Loucy (cell line): ENCODE data around the gene DGKI.

Experiments used
- H2AFZ ChIP-seq: fragments of 200-600 bp; sonication (generic); 2 replicates; pipeline ENCODE4 v1.6.0; 2016; ENCODE audit warnings: antibody characterized with exemption, mild to moderate bottlenecking, low read length, moderate library complexity
- H3F3A ChIP-seq: fragments of 200-600 bp; 2 replicates; pipeline ENCODE4 v1.6.0; 2016; ENCODE audit warnings: antibody characterized with exemption, low read depth, mild to moderate bottlenecking
- H3K27me3 ChIP-seq: fragments of 200-600 bp; sonication (generic); 2 replicates; pipeline ENCODE4 v1.6.1; 2014; ENCODE audit warnings: low read length, mild to moderate bottlenecking; ENCODE audit not compliant: insufficient read depth, poor library complexity, severe bottlenecking
- H3K36me3 ChIP-seq: fragments of 200-600 bp; sonication (generic); 2 replicates; pipeline ENCODE4 v1.6.1; 2016; ENCODE audit warnings: low read length; ENCODE audit not compliant: insufficient read depth
- H3K4me1 ChIP-seq: fragments of 200-600 bp; sonication (generic); 2 replicates; pipeline ENCODE4 v1.5.1; 2014; ENCODE audit warnings: low read length, mild to moderate bottlenecking; ENCODE audit not compliant: insufficient read depth, poor library complexity, severe bottlenecking
- H3K4me2 ChIP-seq: fragments of 200-600 bp; sonication (generic); 2 replicates; pipeline ENCODE4 v1.6.0; 2014; ENCODE audit warnings: antibody characterized with exemption, low read length, low read depth, mild to moderate bottlenecking; ENCODE audit not compliant: poor library complexity, severe bottlenecking
- H3K4me3 ChIP-seq: fragments of 200-600 bp; sonication (generic); 2 replicates; pipeline ENCODE4 v1.5.1; 2014; ENCODE audit warnings: low read length, mild to moderate bottlenecking, mixed read lengths; ENCODE audit not compliant: poor library complexity, severe bottlenecking
- H3K79me2 ChIP-seq: fragments of 200-600 bp; sonication (generic); 2 replicates; pipeline ENCODE4 v1.6.1; 2014; ENCODE audit warnings: low read length; ENCODE audit not compliant: insufficient read depth
- H3K9ac ChIP-seq: fragments of 200-600 bp; sonication (generic); 2 replicates; pipeline ENCODE4 v1.6.0; 2014; ENCODE audit warnings: mild to moderate bottlenecking, low read depth, low read length, moderate library complexity; ENCODE audit not compliant: poor library complexity, severe bottlenecking
- H3K9me2 ChIP-seq: fragments of 200-600 bp; sonication (generic); replicated peaks from 2 replicates; pipeline ENCODE4 v1.6.1; 2016; ENCODE audit warnings: low read depth, low read length, mixed read lengths
- H3K9me3 ChIP-seq: fragments of 200-600 bp; sonication (generic); 2 replicates; pipeline ENCODE4 v1.6.1; 2014; ENCODE audit warnings: mild to moderate bottlenecking, antibody characterized with exemption, low read length, low read depth; ENCODE audit not compliant: insufficient read depth
- H4K20me1 ChIP-seq: fragments of 200-600 bp; sonication (generic); 2 replicates; pipeline ENCODE4 v1.6.0; 2014; ENCODE audit warnings: antibody characterized with exemption, low read length, mild to moderate bottlenecking; ENCODE audit not compliant: insufficient read depth, poor library complexity, severe bottlenecking
- EZH2phosphoT487 ChIP-seq: fragments of 200-600 bp; IDR thresholded peaks from 2 replicates; pipeline ENCODE4 v1.6.1; 2018; ENCODE audit warnings: antibody characterized with exemption, mild to moderate bottlenecking, moderate library complexity, borderline replicate concordance
- TF ChIP-seq, protein P1 (sequence below): fragments of 200-600 bp; sonication (generic); conservative IDR thresholded peaks from 2 replicates; pipeline ENCODE4 v1.5.1; 2014; ENCODE audit warnings: mild to moderate bottlenecking, antibody characterized with exemption, low read length

The DGKI gene

DNA sequence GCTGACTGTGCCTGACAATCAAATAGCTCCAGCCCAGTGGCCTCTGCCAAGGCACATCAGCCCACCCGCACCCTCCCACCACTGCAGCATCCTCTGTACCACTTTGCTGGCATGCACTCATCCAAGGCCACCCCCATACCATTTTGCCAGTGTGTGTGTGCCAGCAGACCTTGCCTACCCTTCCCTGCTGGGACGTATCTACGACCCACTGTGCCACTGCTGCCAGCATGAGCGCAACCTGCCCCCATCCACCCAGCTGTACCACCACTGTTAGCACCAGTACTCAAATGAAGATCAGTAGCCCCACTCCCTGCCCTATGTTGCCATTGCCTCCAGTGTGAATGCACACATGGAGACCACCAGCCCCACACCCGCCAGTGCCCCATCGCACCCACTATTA is 353.9 kb downstream of the DGKI start:
- no peak overlapping the region for H2AFZ ChIP-seq
- H3K9me2 ChIP-seq, result no peaks in the 10 kb centered on the region
- H3K4me2 ChIP-seq, result no peak overlapping the region
- no peaks in the 10 kb centered on the region for H3K36me3 ChIP-seq
- no peaks in the 10 kb centered on the region for H3K27me3 ChIP-seq
- 0 out of 2 replicates have a peak, but pooled peaks cover 3% of the 10 kb centered on the region for H3K9me3 ChIP-seq
- no peak for TF ChIP-seq EZH2phosphoT487
- TF ChIP-seq, protein P1, sequence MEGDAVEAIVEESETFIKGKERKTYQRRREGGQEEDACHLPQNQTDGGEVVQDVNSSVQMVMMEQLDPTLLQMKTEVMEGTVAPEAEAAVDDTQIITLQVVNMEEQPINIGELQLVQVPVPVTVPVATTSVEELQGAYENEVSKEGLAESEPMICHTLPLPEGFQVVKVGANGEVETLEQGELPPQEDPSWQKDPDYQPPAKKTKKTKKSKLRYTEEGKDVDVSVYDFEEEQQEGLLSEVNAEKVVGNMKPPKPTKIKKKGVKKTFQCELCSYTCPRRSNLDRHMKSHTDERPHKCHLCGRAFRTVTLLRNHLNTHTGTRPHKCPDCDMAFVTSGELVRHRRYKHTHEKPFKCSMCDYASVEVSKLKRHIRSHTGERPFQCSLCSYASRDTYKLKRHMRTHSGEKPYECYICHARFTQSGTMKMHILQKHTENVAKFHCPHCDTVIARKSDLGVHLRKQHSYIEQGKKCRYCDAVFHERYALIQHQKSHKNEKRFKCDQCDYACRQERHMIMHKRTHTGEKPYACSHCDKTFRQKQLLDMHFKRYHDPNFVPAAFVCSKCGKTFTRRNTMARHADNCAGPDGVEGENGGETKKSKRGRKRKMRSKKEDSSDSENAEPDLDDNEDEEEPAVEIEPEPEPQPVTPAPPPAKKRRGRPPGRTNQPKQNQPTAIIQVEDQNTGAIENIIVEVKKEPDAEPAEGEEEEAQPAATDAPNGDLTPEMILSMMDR, result no peak
- H3K4me3 ChIP-seq, result no peak overlapping the region
- no peaks in the 10 kb centered on the region for H3F3A ChIP-seq
- no peaks in the 10 kb centered on the region for H4K20me1 ChIP-seq
- no peaks in the 10 kb centered on the region for H3K79me2 ChIP-seq
- H3K9ac ChIP-seq, result no peak overlapping the region
- no peaks in the 10 kb centered on the region for H3K4me1 ChIP-seq

DNA sequence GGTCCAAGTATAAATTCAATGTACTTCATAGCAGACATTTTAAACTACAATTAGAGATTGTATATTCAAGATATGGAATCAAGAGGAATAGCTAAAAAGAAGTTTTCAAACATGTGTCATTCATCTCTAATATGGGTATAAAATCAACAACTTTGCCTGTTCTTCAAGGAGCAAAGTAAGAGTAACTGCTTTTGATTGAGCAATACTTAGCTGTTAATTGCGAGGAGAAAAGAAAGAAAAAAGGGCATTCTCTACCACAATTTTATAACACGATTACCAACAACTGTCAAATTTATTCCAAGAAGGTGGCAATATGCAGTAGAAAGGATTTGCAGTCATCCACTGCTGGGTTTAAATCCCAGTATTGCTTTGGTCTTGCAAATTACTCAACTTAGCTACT is 356.9 kb downstream of the DGKI start:
- Histone ChIP-seq H3K4me3 (no peak overlapping the region), H3K36me3 (no peaks in the 10 kb centered on the region), H2AFZ (no peak overlapping the region), H3K79me2 (no peaks in the 10 kb centered on the region), H3F3A (no peaks in the 10 kb centered on the region), H3K9me3 (no peaks in the 10 kb centered on the region), H3K4me2 (no peak overlapping the region), H4K20me1 (no peaks in the 10 kb centered on the region), H3K27me3 (no peaks in the 10 kb centered on the region), H3K9me2 (no peaks in the 10 kb centered on the region), H3K4me1 (no peaks in the 10 kb centered on the region), H3K9ac (no peak overlapping the region)
- TF ChIP-seq, protein P1, result no peak
- no peak for TF ChIP-seq EZH2phosphoT487

DNA sequence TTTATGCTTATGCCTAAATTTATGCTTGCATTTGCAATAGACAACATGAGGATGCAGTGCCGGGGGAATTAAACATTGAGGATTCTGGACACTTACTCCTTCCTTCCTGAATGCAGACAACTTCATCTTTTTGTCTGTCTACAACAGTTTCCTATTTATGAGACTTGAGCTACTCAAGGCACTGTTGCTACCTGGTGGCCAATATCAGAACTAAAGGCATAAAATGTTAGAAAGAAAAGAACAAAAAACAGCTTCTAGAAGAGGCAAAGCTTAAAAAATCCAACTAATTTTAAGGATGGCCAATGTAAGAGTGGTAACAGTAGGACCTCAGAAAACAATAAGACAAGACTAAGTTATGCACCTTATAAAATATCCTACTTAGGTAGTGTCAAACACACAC is 358.7 kb downstream of the DGKI start:
- no peaks in the 10 kb centered on the region for H3F3A ChIP-seq

More for the DNA sequence above, 358.7 kb downstream of the DGKI start:
- no peak overlapping the region for H3K9ac ChIP-seq
- no peak overlapping the region for H3K4me2 ChIP-seq
- no peaks in the 10 kb centered on the region for H3K9me3 ChIP-seq
- H3K79me2 ChIP-seq, result no peaks in the 10 kb centered on the region
- no peak overlapping the region for H2AFZ ChIP-seq
- no peak overlapping the region for H3K4me3 ChIP-seq
- no peaks in the 10 kb centered on the region for H3K4me1 ChIP-seq
- H3K27me3 ChIP-seq, result no peaks in the 10 kb centered on the region
- H3K36me3 ChIP-seq, result no peaks in the 10 kb centered on the region
- no peaks in the 10 kb centered on the region for H3K9me2 ChIP-seq
- no peaks in the 10 kb centered on the region for H4K20me1 ChIP-seq
- TF ChIP-seq, protein P1, result no peak
- no peak for TF ChIP-seq EZH2phosphoT487
